Activated CD4-positive, alpha-beta memory T cell treated with anti-CD3 and anti-CD28 coated beads, Interleukin-2, amount 10 ng/mL, durations not matched to agents 7 days and 5 days (primary cell): ENCODE measurements around the gene CDH13. TPM values are rescaled to one million over a fixed set of nuclear protein-coding genes. Genes with fewer than 3 reads are reported as not detected.

Experiments used
- CTCF ChIA-PET: fragments of 350-600 bp; sonication (Branson Sonifier 250); formaldehyde crosslinking; loops from one replicate; lab custom pipeline; 2021; ENCODE audit warnings: antibody characterized with exemption, inconsistent platforms; lab: Charles Lee
- POLR2A ChIA-PET: fragments of 350-600 bp; sonication (Branson Sonifier 250); formaldehyde crosslinking; loops from one replicate; lab custom pipeline; 2021; ENCODE audit warnings: antibody characterized with exemption; lab: Charles Lee
- DNase-seq: peaks from one replicate; pipeline ENCODE4 v3.0.0-alpha.2; 2020
- H3K27ac Mint-ChIP-seq: one replicate; pipeline ENCODE4 v1.8.0; 2021; ENCODE audit warnings: mild to moderate bottlenecking, mixed read lengths
- H3K27me3 Mint-ChIP-seq: one replicate; pipeline ENCODE4 v1.8.0; 2021; ENCODE audit warnings: mixed read lengths
- H3K36me3 Mint-ChIP-seq: one replicate; pipeline ENCODE4 v1.8.0; 2021; ENCODE audit warnings: low read depth, mixed read lengths
- H3K4me1 Mint-ChIP-seq: one replicate; pipeline ENCODE4 v1.8.0; 2021; ENCODE audit warnings: mixed read lengths
- H3K4me3 Mint-ChIP-seq: one replicate; pipeline ENCODE4 v1.8.0; 2021; ENCODE audit warnings: mild to moderate bottlenecking, mixed read lengths
- H3K9me3 Mint-ChIP-seq: one replicate; pipeline ENCODE4 v1.8.0; 2021; ENCODE audit warnings: mixed read lengths
- total RNA-seq, 2 experiments: library from RNA; stranded (reverse); gene quantifications; one replicate each; pipeline ENCODE4 v1.2.3, GENCODE V29; 2021

The CDH13 gene
- total RNA-seq, 2 experiments from 2014 or later, result not detected

GRCh38 chr16:83737729-83738354, 1111.1 kb downstream of the CDH13 start:
- H3K4me1 Mint-ChIP-seq, result no peaks in the 10 kb centered on the region
- no peak overlapping the region for H3K4me3 Mint-ChIP-seq
- no peak for DNase-seq
- no peaks in the 10 kb centered on the region for H3K36me3 Mint-ChIP-seq
- CTCF ChIA-PET, result no interaction called here
- H3K9me3 Mint-ChIP-seq, result peaks cover 13% of the 10 kb centered on the region
- POLR2A ChIA-PET, result no interaction called here
- no peak overlapping the region for H3K27ac Mint-ChIP-seq
- H3K27me3 Mint-ChIP-seq, result no peaks in the 10 kb centered on the region

GRCh38 chr16:83738923-83739503, 1112.2 kb downstream of the CDH13 start:
- Mint-ChIP-seq H3K4me3 (no peak overlapping the region), H3K4me1 (no peaks in the 10 kb centered on the region), H3K27ac (no peak overlapping the region), H3K27me3 (no peaks in the 10 kb centered on the region), H3K9me3 (peaks cover 11% of the 10 kb centered on the region), H3K36me3 (no peaks in the 10 kb centered on the region)
- ChIA-PET POLR2A (no interaction called here), CTCF (no interaction called here)
- no peak for DNase-seq

- no peaks in the 10 kb centered on the region for H3K27me3 Mint-ChIP-seq
- DNase-seq, result no peak
- no peaks in the 10 kb centered on the region for H3K36me3 Mint-ChIP-seq
- no peaks in the 10 kb centered on the region for H3K9me3 Mint-ChIP-seq
- POLR2A ChIA-PET, result no interaction called here
- no peak overlapping the region for H3K4me3 Mint-ChIP-seq
- H3K27ac Mint-ChIP-seq, result no peak overlapping the region
- H3K4me1 Mint-ChIP-seq, result no peaks in the 10 kb centered on the region
- CTCF ChIA-PET, result no interaction called here
Observed at GRCh38 chr16:83742124-83742899, 1115.5 kb downstream of the CDH13 start.

GRCh38 chr16:83743241-83743640, 1116.5 kb downstream of the CDH13 start:
- CTCF ChIA-PET, result no interaction called here
- Mint-ChIP-seq H3K27me3 (no peaks in the 10 kb centered on the region), H3K9me3 (no peaks in the 10 kb centered on the region), H3K4me3 (no peak overlapping the region), H3K4me1 (no peaks in the 10 kb centered on the region), H3K27ac (no peak overlapping the region), H3K36me3 (no peaks in the 10 kb centered on the region)
- no peak for DNase-seq
- POLR2A ChIA-PET, result no interaction called here

GRCh38 chr16:83743720-83744119, 1117.0 kb downstream of the CDH13 start:
- CTCF ChIA-PET, result no interaction called here
- POLR2A ChIA-PET, result no interaction called here
- H3K4me3 Mint-ChIP-seq, result no peak overlapping the region
- no peaks in the 10 kb centered on the region for H3K9me3 Mint-ChIP-seq
- H3K27ac Mint-ChIP-seq, result no peak overlapping the region
- H3K27me3 Mint-ChIP-seq, result no peaks in the 10 kb centered on the region
- no peak for DNase-seq
- no peaks in the 10 kb centered on the region for H3K4me1 Mint-ChIP-seq
- no peaks in the 10 kb centered on the region for H3K36me3 Mint-ChIP-seq

- ChIA-PET CTCF (no interaction called here), POLR2A (no interaction called here)
- Mint-ChIP-seq H3K9me3 (no peaks in the 10 kb centered on the region), H3K27me3 (no peaks in the 10 kb centered on the region), H3K36me3 (no peaks in the 10 kb centered on the region), H3K4me3 (no peak overlapping the region), H3K4me1 (no peaks in the 10 kb centered on the region), H3K27ac (no peak overlapping the region)
- DNase-seq, result no peak
Observed at GRCh38 chr16:83744441-83744981, 1117.7 kb downstream of the CDH13 start.

- Mint-ChIP-seq H3K9me3 (no peaks in the 10 kb centered on the region), H3K27me3 (no peaks in the 10 kb centered on the region), H3K36me3 (no peaks in the 10 kb centered on the region), H3K27ac (no peak overlapping the region), H3K4me3 (no peak overlapping the region), H3K4me1 (no peaks in the 10 kb centered on the region)
- ChIA-PET POLR2A (no interaction called here), CTCF (no interaction called here)
- DNase-seq, result no peak
Observed at GRCh38 chr16:83746611-83747010, 1119.8 kb downstream of the CDH13 start.

- Mint-ChIP-seq H3K4me3 (no peak overlapping the region), H3K27ac (no peak overlapping the region), H3K9me3 (no peaks in the 10 kb centered on the region), H3K4me1 (no peaks in the 10 kb centered on the region), H3K36me3 (no peaks in the 10 kb centered on the region), H3K27me3 (no peaks in the 10 kb centered on the region)
- CTCF ChIA-PET, result no interaction called here
- POLR2A ChIA-PET, result no interaction called here
- DNase-seq, result no peak
Observed at GRCh38 chr16:83747936-83748335, 1121.2 kb downstream of the CDH13 start.

GRCh38 chr16:83755391-83755790, 1128.6 kb downstream of the CDH13 start:
- no peak overlapping the region for H3K4me3 Mint-ChIP-seq
- H3K27me3 Mint-ChIP-seq, result peaks cover 7% of the 10 kb centered on the region
- no peaks in the 10 kb centered on the region for H3K36me3 Mint-ChIP-seq
- CTCF ChIA-PET, result no interaction called here
- DNase-seq, result no peak
- H3K9me3 Mint-ChIP-seq, result peaks cover 5% of the 10 kb centered on the region
- H3K4me1 Mint-ChIP-seq, result no peaks in the 10 kb centered on the region
- POLR2A ChIA-PET, result no interaction called here
- no peak overlapping the region for H3K27ac Mint-ChIP-seq

GRCh38 chr16:83762141-83762991, 1135.6 kb downstream of the CDH13 start:
- H3K4me1 Mint-ChIP-seq, result no peaks in the 10 kb centered on the region
- H3K36me3 Mint-ChIP-seq, result no peaks in the 10 kb centered on the region
- H3K27ac Mint-ChIP-seq, result no peak overlapping the region
- ChIA-PET POLR2A (no interaction called here), CTCF (no interaction called here)
- H3K4me3 Mint-ChIP-seq, result no peak overlapping the region
- no peak for DNase-seq
- H3K9me3 Mint-ChIP-seq, result no peaks in the 10 kb centered on the region
- H3K27me3 Mint-ChIP-seq, result peaks cover 6% of the 10 kb centered on the region

GRCh38 chr16:83762992-83763358, 1136.2 kb downstream of the CDH13 start:
- no peaks in the 10 kb centered on the region for H3K36me3 Mint-ChIP-seq
- POLR2A ChIA-PET, result no interaction called here
- no peaks in the 10 kb centered on the region for H3K9me3 Mint-ChIP-seq
- H3K4me3 Mint-ChIP-seq, result no peak overlapping the region
- H3K4me1 Mint-ChIP-seq, result no peaks in the 10 kb centered on the region
- no peak overlapping the region for H3K27ac Mint-ChIP-seq
- DNase-seq, result no peak
- CTCF ChIA-PET, result no interaction called here
- peaks cover 6% of the 10 kb centered on the region for H3K27me3 Mint-ChIP-seq

- H3K27me3 Mint-ChIP-seq, result peaks cover 2% of the 10 kb centered on the region
- H3K27ac Mint-ChIP-seq, result no peak overlapping the region
- CTCF ChIA-PET, result no interaction called here
- H3K4me3 Mint-ChIP-seq, result no peak overlapping the region
- DNase-seq, result no peak
- POLR2A ChIA-PET, result no interaction called here
- H3K9me3 Mint-ChIP-seq, result no peaks in the 10 kb centered on the region
- H3K4me1 Mint-ChIP-seq, result peaks cover 3% of the 10 kb centered on the region
- H3K36me3 Mint-ChIP-seq, result no peaks in the 10 kb centered on the region
Observed at GRCh38 chr16:83768986-83769385, 1142.2 kb downstream of the CDH13 start.
